ENCODE data around the gene NPTN. TPM values are rescaled to one million over a fixed set of nuclear protein-coding genes. Genes with fewer than 3 reads are reported as not detected.

The NPTN gene
- polyA plus RNA-seq, 1 of the 3 experiments (the other 2 are of a cell fraction), result 177 TPM

DNA sequence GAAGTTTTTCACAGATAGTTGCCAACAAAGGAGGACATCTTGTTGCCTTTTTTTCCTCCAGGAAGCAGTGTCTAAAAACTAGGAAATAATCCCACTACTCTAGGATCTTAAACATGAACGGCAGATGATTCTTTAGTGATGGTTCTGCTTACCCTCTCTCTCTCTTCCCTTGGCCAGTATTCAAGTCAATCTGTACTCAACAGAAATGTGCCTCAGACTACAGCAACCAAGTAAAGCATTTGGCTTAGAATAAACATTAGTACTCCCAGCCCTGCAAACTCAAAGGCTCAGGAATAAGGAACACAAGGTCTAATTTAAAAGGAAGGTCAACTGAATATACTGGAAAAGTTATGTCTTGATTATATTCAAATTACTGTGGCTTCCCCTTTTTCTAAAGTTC is 8.7 kb downstream of the NPTN start:
- no peak overlapping the region for H2AFZ ChIP-seq (ENCODE audit: low read depth)
- ChIA-PET POLR2A (no interaction called here), CTCF (interaction anchor here (1.0 to 2.1 kb wide), 4 partner anchors 12 to 75 kb away, joined by 3 to 11 read pairs (median 4); no protein-coding TSS in a partner anchor)
- H3K36me3 ChIP-seq (replicated peaks in 1 of 2; ENCODE audit: control insufficient read depth in 1 of 2, insufficient read depth in 2 of 2, low read length in 1 of 2), result no peaks in the 10 kb centered on the region
- H3K4me2 ChIP-seq, result no peak overlapping the region
- peaks cover 3% of the 10 kb centered on the region for H3F3A ChIP-seq (replicated peaks; ENCODE audit: insufficient read depth)
- H3K9ac ChIP-seq, result no peak overlapping the region
- TF ChIP-seq, protein P1, sequence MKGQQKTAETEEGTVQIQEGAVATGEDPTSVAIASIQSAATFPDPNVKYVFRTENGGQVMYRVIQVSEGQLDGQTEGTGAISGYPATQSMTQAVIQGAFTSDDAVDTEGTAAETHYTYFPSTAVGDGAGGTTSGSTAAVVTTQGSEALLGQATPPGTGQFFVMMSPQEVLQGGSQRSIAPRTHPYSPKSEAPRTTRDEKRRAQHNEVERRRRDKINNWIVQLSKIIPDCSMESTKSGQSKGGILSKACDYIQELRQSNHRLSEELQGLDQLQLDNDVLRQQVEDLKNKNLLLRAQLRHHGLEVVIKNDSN (IDR thresholded peaks at IDR 0.05; ENCODE audit: borderline replicate concordance, low read depth), result no peak
- TF ChIP-seq, protein P2, sequence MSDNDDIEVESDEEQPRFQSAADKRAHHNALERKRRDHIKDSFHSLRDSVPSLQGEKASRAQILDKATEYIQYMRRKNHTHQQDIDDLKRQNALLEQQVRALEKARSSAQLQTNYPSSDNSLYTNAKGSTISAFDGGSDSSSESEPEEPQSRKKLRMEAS (IDR thresholded peaks at IDR 0.05; ENCODE audit: low read depth), result no peak
- TF ChIP-seq JUND (IDR thresholded peaks at IDR 0.05) (no peak), POLR2AphosphoS5 (IDR thresholded peaks at IDR 0.05; ENCODE audit: low read depth, low read length) (no peak), TCF12 (IDR thresholded peaks at IDR 0.05) (no peak), TAF1 (IDR thresholded peaks at IDR 0.05; ENCODE audit: borderline replicate concordance, low read depth, low read length) (no peak), TEAD4 (IDR thresholded peaks at IDR 0.05; ENCODE audit: borderline replicate concordance, insufficient read depth) (no peak), NRF1 (IDR thresholded peaks at IDR 0.05; ENCODE audit: low read depth, low read length) (no peak), RCOR1 (IDR thresholded peaks at IDR 0.05; ENCODE audit: low read length) (no peak), CHD2 (IDR thresholded peaks at IDR 0.05; ENCODE audit: low read length, partially characterized antibody) (no peak), FOXM1 (IDR thresholded peaks at IDR 0.05; ENCODE audit: low read depth) (no peak), SMC3 (IDR thresholded peaks at IDR 0.05; ENCODE audit: low read depth, low read length) (no peak), FOXJ3 (CRISPR knock-in tag; IDR thresholded peaks at IDR 0.05) (no peak), EP300 (IDR thresholded peaks at IDR 0.05; ENCODE audit: borderline replicate concordance in 1 of 2, low read depth in 1 of 2, low read length in 1 of 2) (no peak), MEF2A (IDR thresholded peaks at IDR 0.05; ENCODE audit: borderline replicate concordance, low read depth) (no peak), RXRA (IDR thresholded peaks at IDR 0.05; ENCODE audit: borderline replicate concordance, low read depth) (no peak)
- TF ChIP-seq, protein P3, sequence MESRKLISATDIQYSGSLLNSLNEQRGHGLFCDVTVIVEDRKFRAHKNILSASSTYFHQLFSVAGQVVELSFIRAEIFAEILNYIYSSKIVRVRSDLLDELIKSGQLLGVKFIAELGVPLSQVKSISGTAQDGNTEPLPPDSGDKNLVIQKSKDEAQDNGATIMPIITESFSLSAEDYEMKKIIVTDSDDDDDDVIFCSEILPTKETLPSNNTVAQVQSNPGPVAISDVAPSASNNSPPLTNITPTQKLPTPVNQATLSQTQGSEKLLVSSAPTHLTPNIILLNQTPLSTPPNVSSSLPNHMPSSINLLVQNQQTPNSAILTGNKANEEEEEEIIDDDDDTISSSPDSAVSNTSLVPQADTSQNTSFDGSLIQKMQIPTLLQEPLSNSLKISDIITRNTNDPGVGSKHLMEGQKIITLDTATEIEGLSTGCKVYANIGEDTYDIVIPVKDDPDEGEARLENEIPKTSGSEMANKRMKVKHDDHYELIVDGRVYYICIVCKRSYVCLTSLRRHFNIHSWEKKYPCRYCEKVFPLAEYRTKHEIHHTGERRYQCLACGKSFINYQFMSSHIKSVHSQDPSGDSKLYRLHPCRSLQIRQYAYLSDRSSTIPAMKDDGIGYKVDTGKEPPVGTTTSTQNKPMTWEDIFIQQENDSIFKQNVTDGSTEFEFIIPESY (IDR thresholded peaks at IDR 0.05; ENCODE audit: borderline replicate concordance, low read depth), result no peak
- TF ChIP-seq, protein P4, sequence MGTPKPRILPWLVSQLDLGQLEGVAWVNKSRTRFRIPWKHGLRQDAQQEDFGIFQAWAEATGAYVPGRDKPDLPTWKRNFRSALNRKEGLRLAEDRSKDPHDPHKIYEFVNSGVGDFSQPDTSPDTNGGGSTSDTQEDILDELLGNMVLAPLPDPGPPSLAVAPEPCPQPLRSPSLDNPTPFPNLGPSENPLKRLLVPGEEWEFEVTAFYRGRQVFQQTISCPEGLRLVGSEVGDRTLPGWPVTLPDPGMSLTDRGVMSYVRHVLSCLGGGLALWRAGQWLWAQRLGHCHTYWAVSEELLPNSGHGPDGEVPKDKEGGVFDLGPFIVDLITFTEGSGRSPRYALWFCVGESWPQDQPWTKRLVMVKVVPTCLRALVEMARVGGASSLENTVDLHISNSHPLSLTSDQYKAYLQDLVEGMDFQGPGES (IDR thresholded peaks at IDR 0.05; ENCODE audit: low read depth, low read length), result no peak
- TF ChIP-seq, protein P5, sequence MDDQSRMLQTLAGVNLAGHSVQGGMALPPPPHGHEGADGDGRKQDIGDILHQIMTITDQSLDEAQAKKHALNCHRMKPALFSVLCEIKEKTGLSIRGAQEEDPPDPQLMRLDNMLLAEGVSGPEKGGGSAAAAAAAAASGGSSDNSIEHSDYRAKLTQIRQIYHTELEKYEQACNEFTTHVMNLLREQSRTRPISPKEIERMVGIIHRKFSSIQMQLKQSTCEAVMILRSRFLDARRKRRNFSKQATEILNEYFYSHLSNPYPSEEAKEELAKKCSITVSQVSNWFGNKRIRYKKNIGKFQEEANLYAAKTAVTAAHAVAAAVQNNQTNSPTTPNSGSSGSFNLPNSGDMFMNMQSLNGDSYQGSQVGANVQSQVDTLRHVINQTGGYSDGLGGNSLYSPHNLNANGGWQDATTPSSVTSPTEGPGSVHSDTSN (IDR thresholded peaks at IDR 0.05), result no peak
- no peaks in the 10 kb centered on the region for H3K9me2 ChIP-seq
- no peak for DNase-seq
- H4K20me1 ChIP-seq (ENCODE audit: insufficient read depth), result peaks cover 98% of the 10 kb centered on the region
- H3K27me3 ChIP-seq (ENCODE audit: insufficient read depth), result no peaks in the 10 kb centered on the region
- peaks cover 6 to 28% of the 10 kb centered on the region in 2 experiments; a peak in 3 of 4 replicates for H3K4me1 ChIP-seq (ENCODE audit: control insufficient read depth in 1 of 2, insufficient read depth in 2 of 2, low read depth in 1 of 2, low read length in 1 of 2)
- no peak overlapping the region for H3K4me3 ChIP-seq (ENCODE audit: low read depth in 2 of 2, low read length in 1 of 2)
- WGBS (ENCODE audit: low lambda C conversion rate), result 96% methylated on average over 1 of the region's 1 CpG
- H3K9me3 ChIP-seq, result no peaks in the 10 kb centered on the region
- H3K27ac ChIP-seq (ENCODE audit: low read depth in 2 of 2, low read length in 1 of 2), result peak overlapping the region in 1 of 2 experiments; percentile 10; a peak in 1 of 4 replicates
- H3K79me2 ChIP-seq (ENCODE audit: insufficient read depth), result peaks cover 99% of the 10 kb centered on the region
